Measurements from ENCODE around the gene ELMOD1. TPM values are rescaled to one million over a fixed set of nuclear protein-coding genes. Genes with fewer than 3 reads are reported as not detected.

ELMOD1 gene
- total and polyA plus RNA-seq, 12 donors: 0.10 to 1.0 (median 0.30) TPM; not detected in 1

- Histone ChIP-seq H3K36me3 (no peaks in the 10 kb centered on the region), H3K4me1 (peaks cover 0 to 34% (median 25%) of the 10 kb centered on the region in 9 donors), H3K27ac (no peak overlapping the region), H3K9me3 (no peaks in the 10 kb centered on the region), H3K27me3 (peaks cover 0 to 23% (median 7%) of the 10 kb centered on the region in 7 donors), H3K4me3 (no peak overlapping the region)
- DNase-seq (no peak), ATAC-seq (no peak)
- no peak for TF ChIP-seq CTCF (IDR thresholded peaks at IDR 0.05)
- intact Hi-C loops (cut with DNase I): loop anchor here in 5 of 10 donors (5.0 to 10.0 kb wide), 4 partner anchors 112 to 1088 kb away; partner anchors contain the start of gene CWF19L2 (in 1 of the 5)
- WGBS, 2 donors: 87 to 90% methylated on average over 2 of the region's 2 CpGs
Observed at GRCh38 chr11:107566569-107566968, 24.4 kb upstream of the ELMOD1 start.

GRCh38 chr11:107567739-107568335 lies 23.1 kb upstream of the ELMOD1 start:
- TF ChIP-seq CTCF (IDR thresholded peaks at IDR 0.05): no peak
- WGBS, 2 donors: 61 to 79% methylated on average over 5 of the region's 5 CpGs
- no peak for ATAC-seq
- H3K36me3 ChIP-seq: no peaks in the 10 kb centered on the region
- no peak for DNase-seq
- H3K4me1 ChIP-seq: peaks cover 0 to 30% (median 25%) of the 10 kb centered on the region in 9 donors
- H3K27me3 ChIP-seq: peaks cover 0 to 27% (median 7%) of the 10 kb centered on the region in 7 donors
- no peak overlapping the region for H3K4me3 ChIP-seq
- no peak overlapping the region for H3K27ac ChIP-seq
- H3K9me3 ChIP-seq: no peaks in the 10 kb centered on the region
- intact Hi-C loops (cut with DNase I): loop anchor here in 5 of 10 donors (5.0 to 10.0 kb wide), 4 partner anchors 113 to 1087 kb away; partner anchors contain the start of gene CWF19L2 (in 1 of the 5)

- Histone ChIP-seq H3K9me3 (no peaks in the 10 kb centered on the region), H3K27me3 (peaks cover 0 to 27% (median 7%) of the 10 kb centered on the region in 7 donors), H3K36me3 (no peaks in the 10 kb centered on the region), H3K4me3 (no peak overlapping the region), H3K27ac (no peak overlapping the region), H3K4me1 (peaks cover 0 to 8% (median 5%) of the 10 kb centered on the region in 9 donors)
- DNase-seq (no peak), ATAC-seq (no peak)
- 74 to 79% methylated on average over 12 of the region's 12 CpGs for WGBS, 2 donors
- intact Hi-C loops (cut with DNase I): loop anchor here in 4 of 10 donors (10.0 kb wide), 1 partner anchor 205 kb away; no protein-coding TSS in a partner anchor
- no peak for TF ChIP-seq CTCF (IDR thresholded peaks at IDR 0.05)
Observed at GRCh38 chr11:107570015-107570414, 20.9 kb upstream of the ELMOD1 start.

GRCh38 chr11:107573438-107573837 lies 17.5 kb upstream of the ELMOD1 start:
- TF ChIP-seq CTCF (IDR thresholded peaks at IDR 0.05): no peak
- H3K27me3 ChIP-seq: peaks cover 0 to 27% (median 7%) of the 10 kb centered on the region in 7 donors
- no peak for DNase-seq
- no peaks in the 10 kb centered on the region for H3K4me1 ChIP-seq
- H3K4me3 ChIP-seq: no peak overlapping the region
- WGBS, 2 donors: 52 to 62% methylated on average over 1 of the region's 1 CpG
- intact Hi-C loops (cut with DNase I): loop anchor here in 4 of 10 donors (10.0 kb wide), 1 partner anchor 201 kb away; no protein-coding TSS in a partner anchor
- ATAC-seq: no peak
- no peaks in the 10 kb centered on the region for H3K36me3 ChIP-seq
- no peak overlapping the region for H3K27ac ChIP-seq
- H3K9me3 ChIP-seq: no peaks in the 10 kb centered on the region
